HCT116 (cell line): ENCODE measurements around the gene CAMSAP3. TPM values are rescaled to one million over a fixed set of nuclear protein-coding genes. Genes with fewer than 3 reads are reported as not detected.

ENCODE experiments used
- ATAC-seq: fragments of 200-7000 bp; cut with Tn5 transposase; 2 replicates; pipeline ENCODE4 v1.9.1; 2020; ENCODE audit warnings: mild to moderate bottlenecking, moderate library complexity
- BruUV-seq: library from RNA; stranded (reverse); fragments of 400-500 nt; replicated peaks from 2 replicates; lab custom pipeline; 2021; lab: Mats Ljungman, UMichigan
- CTCF ChIA-PET: fragments of 300-600 bp; sonication (Branson Sonifier 250); formaldehyde crosslinking; loops from one replicate; lab custom pipeline; 2021; ENCODE audit warnings: antibody characterized with exemption; lab: Charles Lee
- POLR2A ChIA-PET: fragments of 300-600, 350-600 bp; sonication (Branson Sonifier 250); formaldehyde crosslinking; loops from one replicate; lab custom pipeline; 2021; ENCODE audit warnings: antibody characterized with exemption; lab: Charles Lee
- RAD21 ChIA-PET, 2 experiments: fragments of 300-600 bp; sonication (Branson Sonifier 250); formaldehyde crosslinking; loops; one replicate each; lab custom pipeline; 2023; ENCODE audit warnings: low total read pairs in 2 of 2; ENCODE audit not compliant: uncharacterized antibody in 2 of 2, unreplicated experiment in 2 of 2, low non-redundant PET in 1 of 2; lab: Charles Lee
- DNase-seq: peaks from one replicate; pipeline ENCODE4 v3.0.0-alpha.2; 2010; ENCODE audit warnings: low read depth, low spot score
- H2AFZ ChIP-seq: fragments of 200-600 bp; shearing (Covaris generic), sonication (generic); 2 replicates; pipeline ENCODE4 v1.6.1; 2017; ENCODE audit warnings: low read depth, mixed run types, mixed read lengths, antibody characterized with exemption, low read length; ENCODE audit not compliant: poor library complexity, severe bottlenecking
- H3K27ac ChIP-seq: 2 replicates; pipeline ENCODE4 v1.5.1; 2012; ENCODE audit warnings: low read depth, low read length
- H3K27me3 ChIP-seq: fragments of 200-600 bp; sonication (generic); 2 replicates; pipeline ENCODE4 v1.6.1; 2016; ENCODE audit warnings: mixed run types, low read length, mixed read lengths; ENCODE audit not compliant: insufficient read depth
- H3K36me3 ChIP-seq, 2 experiments: fragments of 200-500 bp in 1 of 2; fragments of 200-600 bp in 1 of 2; sonication (Bioruptor generic) in 1 of 2; sonication (generic) in 1 of 2; 2 replicates each; pipeline versions ENCODE4 v1.5.1 to v1.6.1; 2014 to 2016; ENCODE audit warnings: low read length in 2 of 2, inconsistent platforms in 1 of 2, mixed read lengths in 1 of 2, mixed run types in 1 of 2; ENCODE audit not compliant: insufficient read depth in 2 of 2, control insufficient read depth in 1 of 2
- H3K4me1 ChIP-seq, 2 experiments: fragments of 200-600 bp in 1 of 2; sonication (generic) in 1 of 2; 2 replicates each; pipeline versions ENCODE4 v1.5.1 to v1.6.1; 2012 to 2017; ENCODE audit warnings: low read length in 2 of 2, inconsistent platforms in 1 of 2, mild to moderate bottlenecking in 1 of 2, mixed read lengths in 1 of 2, mixed run types in 1 of 2, moderate library complexity in 1 of 2; ENCODE audit not compliant: insufficient read depth in 2 of 2, control insufficient read depth in 1 of 2
- H3K4me2 ChIP-seq: fragments of 200-600 bp; sonication (generic); 2 replicates; pipeline ENCODE4 v1.6.1; 2017; ENCODE audit warnings: mixed run types, low read length, mixed read lengths
- H3K4me3 ChIP-seq, 2 experiments: fragments of 200-600 bp in 1 of 2; sonication (generic) in 1 of 2; replicated peaks in 1 of 2; 2 replicates each; pipeline ENCODE4 v1.5.1; 2011 to 2016; ENCODE audit warnings: low read length in 2 of 2, control low read depth in 1 of 2, low read depth in 1 of 2, mild to moderate bottlenecking in 1 of 2, mixed read lengths in 1 of 2, mixed run types in 1 of 2
- H3K79me2 ChIP-seq: fragments of 200-600 bp; sonication (generic); 2 replicates; pipeline ENCODE4 v1.6.1; 2017; ENCODE audit warnings: mild to moderate bottlenecking, mixed run types, low read length, moderate library complexity, mixed read lengths; ENCODE audit not compliant: insufficient read depth
- H3K9ac ChIP-seq: fragments of 200-600 bp; sonication (generic); 2 replicates; pipeline ENCODE4 v1.6.1; 2016; ENCODE audit warnings: low read length, mixed read lengths
- H3K9me2 ChIP-seq: fragments of 200-600 bp; sonication (generic), shearing (Covaris generic); 2 replicates; pipeline ENCODE4 v1.6.1; 2017; ENCODE audit warnings: mixed run types, mild to moderate bottlenecking, moderate library complexity; ENCODE audit not compliant: insufficient read depth
- H3K9me3 ChIP-seq, 2 experiments: fragments of 200-500 bp in 1 of 2; fragments of 200-600 bp in 1 of 2; sonication (Bioruptor generic) in 1 of 2; sonication (generic) in 1 of 2; 2 replicates each; pipeline ENCODE4 v1.6.1; 2014 to 2017; ENCODE audit warnings: low read length in 2 of 2, mixed read lengths in 2 of 2, inconsistent platforms in 1 of 2, low read depth in 1 of 2, mild to moderate bottlenecking in 1 of 2, mixed run types in 1 of 2, moderate library complexity in 1 of 2; ENCODE audit not compliant: control insufficient read depth in 1 of 2, insufficient read depth in 1 of 2
- H4K20me1 ChIP-seq: fragments of 200-600 bp; sonication (generic), shearing (Covaris generic); 2 replicates; pipeline ENCODE4 v1.6.1; 2017; ENCODE audit warnings: mixed run types, mild to moderate bottlenecking, moderate library complexity; ENCODE audit not compliant: insufficient read depth
- CTCF ChIP-seq, 3 experiments: fragments of 200-600 bp in 1 of 3; sonication (generic) in 1 of 3; IDR thresholded peaks in 2 of 3; conservative IDR thresholded peaks in 1 of 3; 2 replicates each; pipeline ENCODE4 v1.5.1; 2012 to 2017; ENCODE audit warnings: low read depth in 2 of 3, low read length in 2 of 3, antibody characterized with exemption in 1 of 3, borderline replicate concordance in 1 of 3, control low read depth in 1 of 3, mild to moderate bottlenecking in 1 of 3, mixed read lengths in 1 of 3, mixed run types in 1 of 3, moderate library complexity in 1 of 3; ENCODE audit not compliant: insufficient read depth in 1 of 3
- EGR1 ChIP-seq: IDR thresholded peaks from 2 replicates; pipeline ENCODE4 v1.6.1; 2012; ENCODE audit warnings: low read depth
- ELF1 ChIP-seq: IDR thresholded peaks from 2 replicates; pipeline ENCODE4 v1.6.1; 2012; ENCODE audit warnings: low read depth, borderline replicate concordance
- JUND ChIP-seq: IDR thresholded peaks from 2 replicates; pipeline ENCODE4 v1.6.1; 2012
- POLR2A ChIP-seq: IDR thresholded peaks from 2 replicates; pipeline ENCODE4 v1.7.0; 2011; ENCODE audit warnings: borderline replicate concordance; ENCODE audit not compliant: insufficient read depth, insufficient read length; ENCODE audit errors: extremely low read depth
- POLR2AphosphoS5 ChIP-seq: IDR thresholded peaks from 2 replicates; pipeline ENCODE4 v1.6.1; 2011; ENCODE audit warnings: mild to moderate bottlenecking, low read depth, low read length, moderate library complexity
- RAD21 ChIP-seq: IDR thresholded peaks from 2 replicates; pipeline ENCODE4 v1.6.1; 2012; ENCODE audit warnings: low read depth, mild to moderate bottlenecking
- REST ChIP-seq: IDR thresholded peaks from 2 replicates; pipeline ENCODE4 v1.6.1; 2012; ENCODE audit warnings: low read depth
- SIN3A ChIP-seq: IDR thresholded peaks from 2 replicates; pipeline ENCODE4 v1.6.1; 2012; ENCODE audit warnings: low read depth
- ZBTB33 ChIP-seq: IDR thresholded peaks from 2 replicates; pipeline ENCODE4 v1.6.1; 2011; ENCODE audit warnings: mild to moderate bottlenecking, low read length, moderate library complexity; ENCODE audit not compliant: insufficient replicate concordance; ENCODE audit errors: extremely low read depth
- ZFX ChIP-seq: fragments of 450-650 bp; IDR thresholded peaks from 2 replicates; pipeline ENCODE4 v1.6.1; 2017
- ZNF274 ChIP-seq: fragments of 200-500 bp; sonication (Bioruptor generic); IDR thresholded peaks from 2 replicates; pipeline ENCODE4 v1.6.1; 2014; ENCODE audit warnings: mild to moderate bottlenecking, low read depth, low read length, inconsistent platforms
- intact Hi-C: fragments of 100-400 bp; cut with micrococcal nuclease; formaldehyde crosslinking; loops from 2 replicates; pipeline ENCODE4 v1.10.0; 2022
- total RNA-seq: library from RNA; stranded (reverse); gene quantifications from one replicate; pipeline ENCODE4 v1.2.1, GENCODE V29; 2021; ENCODE audit not compliant: unreplicated experiment

Gene CAMSAP3
- total RNA-seq, 1 experiment from 2014 or later = 24.0 TPM

DNA sequence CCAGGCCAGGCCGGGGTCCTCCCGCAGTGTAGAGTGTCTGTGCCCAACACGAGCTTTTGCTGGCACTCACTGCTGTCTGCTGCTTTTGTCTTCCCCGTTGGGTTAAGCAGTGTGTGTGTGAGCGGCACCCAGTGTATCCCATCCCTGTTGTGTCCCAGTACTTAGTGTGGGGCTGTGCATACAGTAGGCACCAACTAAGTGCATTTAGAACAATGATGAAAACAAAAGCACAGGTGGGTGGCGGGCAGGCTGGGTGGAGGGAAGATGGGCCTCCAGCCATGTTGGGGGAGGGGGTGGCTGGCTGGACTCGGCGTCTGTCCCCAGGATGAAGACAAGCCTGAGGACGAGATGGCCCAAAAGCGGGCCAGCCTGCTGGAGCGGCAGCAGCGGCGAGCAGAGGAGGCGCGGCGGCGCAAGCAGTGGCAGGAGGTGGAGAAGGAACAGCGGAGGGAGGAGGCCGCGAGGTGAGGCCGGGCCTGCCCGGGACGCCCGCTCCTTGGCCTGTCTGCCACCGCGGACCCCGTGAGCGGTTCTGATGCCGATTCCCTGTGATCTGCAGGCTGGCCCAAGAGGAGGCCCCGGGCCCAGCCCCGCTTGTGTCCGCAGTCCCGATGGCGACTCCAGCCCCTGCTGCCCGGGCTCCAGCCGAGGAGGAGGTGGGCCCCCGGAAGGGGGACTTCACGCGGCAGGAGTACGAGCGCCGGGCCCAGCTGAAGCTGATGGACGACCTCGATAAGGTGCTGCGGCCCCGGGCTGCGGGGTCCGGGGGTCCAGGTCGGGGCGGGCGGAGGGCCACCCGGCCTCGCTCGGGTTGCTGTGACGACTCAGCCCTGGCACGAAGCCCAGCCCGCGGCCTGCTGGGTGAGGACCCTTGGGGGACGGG is 19.4 kb downstream of the CAMSAP3 start:
- TF ChIP-seq EGR1 (no peak), RAD21 (no peak), CTCF (IDR thresholded peaks at IDR 0.05 in 2 of 3, conservative IDR thresholded peaks at IDR 0.05 in 1 of 3; ENCODE audit: borderline replicate concordance in 1 of 3, insufficient read depth in 1 of 3, low read depth in 2 of 3, low read length in 2 of 3) (no peak), REST (no peak), ZBTB33 (no peak), POLR2A (no peak), JUND (no peak), ZFX (no peak), SIN3A (no peak), ZNF274 (no peak), ELF1 (no peak), POLR2AphosphoS5 (no peak)
- intact Hi-C loops = no loop called here
- RAD21 ChIA-PET = interaction anchor here in 1 of 2 experiments (0.6 kb wide), 1 partner anchor 185 kb away, joined by 3 read pairs; no protein-coding TSS in a partner anchor
- Histone ChIP-seq H3K9me3 (no peaks in the 10 kb centered on the region), H4K20me1 (no peaks in the 10 kb centered on the region), H3K4me2 (no peak overlapping the region), H3K4me1 (peaks cover 0 to 6% of the 10 kb centered on the region in 2 experiments; a peak in 1 of 4 replicates), H3K4me3 (no peak overlapping the region), H3K27me3 (no peaks in the 10 kb centered on the region), H3K79me2 (no peaks in the 10 kb centered on the region), H2AFZ (no peak overlapping the region), H3K27ac (no peak overlapping the region), H3K9ac (no peak overlapping the region), H3K36me3 (peaks cover 0 to 4% of the 10 kb centered on the region in 2 experiments; a peak in 2 of 4 replicates), H3K9me2 (no peaks in the 10 kb centered on the region)
- CTCF ChIA-PET = no interaction called here
- BruUV-seq = no TSS peak
- POLR2A ChIA-PET = no interaction called here
- ATAC-seq = no peak
- no peak for DNase-seq
